Hepatocyte (in vitro differentiated cells): ENCODE measurements around the gene ETDC. TPM values are rescaled to one million over a fixed set of nuclear protein-coding genes. Genes with fewer than 3 reads are reported as not detected.
"Not testable (repeated sequence)": the region's sequence is repeated elsewhere in the genome, so short reads cannot be mapped to it uniquely, and the experiment has no call there.

Source experiments
- DNase-seq: peaks from one replicate; pipeline ENCODE4 v3.0.0-alpha.2; 2016; ENCODE audit warnings: low spot score
- H2AFZ ChIP-seq: fragments of 200-600 bp; sonication (generic); 2 replicates; pipeline ENCODE4 v1.6.0; 2016; ENCODE audit warnings: antibody characterized with exemption, mild to moderate bottlenecking
- H3K27ac ChIP-seq: fragments of 200-600 bp; sonication (generic); 2 replicates; pipeline ENCODE4 v1.5.1; 2016; ENCODE audit warnings: mild to moderate bottlenecking
- H3K27me3 ChIP-seq: fragments of 200-600 bp; sonication (generic); 2 replicates; pipeline ENCODE4 v1.6.1; 2016
- H3K36me3 ChIP-seq: fragments of 200-600 bp; sonication (generic); replicated peaks from 2 replicates; pipeline ENCODE4 v1.5.1; 2016; ENCODE audit warnings: low read depth; ENCODE audit not compliant: insufficient read depth
- H3K4me1 ChIP-seq: fragments of 200-600 bp; sonication (generic); 2 replicates; pipeline ENCODE4 v1.5.1; 2016; ENCODE audit warnings: mild to moderate bottlenecking, moderate library complexity; ENCODE audit not compliant: insufficient read depth
- H3K4me2 ChIP-seq: fragments of 200-600 bp; sonication (generic); 2 replicates; pipeline ENCODE4 v1.6.0; 2016
- H3K4me3 ChIP-seq: fragments of 200-600 bp; sonication (generic); 2 replicates; pipeline ENCODE4 v1.5.1; 2016; ENCODE audit warnings: mild to moderate bottlenecking
- H3K79me2 ChIP-seq: fragments of 200-600 bp; sonication (generic); 2 replicates; pipeline ENCODE4 v1.6.0; 2017; ENCODE audit warnings: mild to moderate bottlenecking
- H3K9me2 ChIP-seq: fragments of 200-600 bp; sonication (generic); replicated peaks from 2 replicates; pipeline ENCODE4 v1.6.0; 2017; ENCODE audit warnings: mild to moderate bottlenecking; ENCODE audit not compliant: insufficient read depth
- H3K9me3 ChIP-seq: fragments of 200-600 bp; sonication (generic); 2 replicates; pipeline ENCODE4 v1.5.1; 2016; ENCODE audit warnings: low read depth, mild to moderate bottlenecking
- H4K20me1 ChIP-seq: fragments of 200-600 bp; sonication (generic); 2 replicates; pipeline ENCODE4 v1.6.0; 2016; ENCODE audit warnings: mild to moderate bottlenecking; ENCODE audit not compliant: insufficient read depth, poor library complexity, severe bottlenecking
- EZH2 ChIP-seq: fragments of 200-600 bp; sonication (generic); IDR thresholded peaks from 2 replicates; pipeline ENCODE4 v1.6.1; 2016; ENCODE audit warnings: antibody characterized with exemption, mild to moderate bottlenecking, borderline replicate concordance
- EZH2phosphoT487 ChIP-seq: fragments of 200-600 bp; sonication (generic); IDR thresholded peaks from one replicate; pipeline ENCODE4 v1.6.1; 2018; ENCODE audit warnings: antibody characterized with exemption, mild to moderate bottlenecking, low read depth, moderate library complexity; ENCODE audit not compliant: unreplicated experiment, severe bottlenecking
- WGBS: methylation state at CpG from one replicate; pipeline ENCODE4 v1.1.6; 2016; ENCODE audit warnings: low lambda C conversion rate; ENCODE audit errors: missing lambda C conversion rate; 5-methylcytosine and 5-hydroxymethylcytosine counted together
- polyA plus RNA-seq: library from polyadenylated mRNA; unstranded; fragments of >200 nt; fragmentation: Nextera tagmentation; extraction: Ambion mirVana; gene quantifications from 2 replicates; pipeline ENCODE4 v1.2.1, GENCODE V29; 2016
- total RNA-seq: library from RNA; depleted of rRNA; stranded (reverse); fragments of >200 nt; gene quantifications from 2 replicates; pipeline ENCODE4 v1.2.3, GENCODE V29; 2014
- TF ChIP-seq, protein P1 (sequence below): fragments of 200-600 bp; sonication (generic); IDR thresholded peaks from 2 replicates; pipeline ENCODE4 v1.5.1; 2016; ENCODE audit warnings: antibody characterized with exemption, mild to moderate bottlenecking; ENCODE audit not compliant: poor library complexity

The ETDC gene
- total RNA-seq (not detected in 2 replicates), polyA plus RNA-seq (not detected in 2 replicates)

DNA sequence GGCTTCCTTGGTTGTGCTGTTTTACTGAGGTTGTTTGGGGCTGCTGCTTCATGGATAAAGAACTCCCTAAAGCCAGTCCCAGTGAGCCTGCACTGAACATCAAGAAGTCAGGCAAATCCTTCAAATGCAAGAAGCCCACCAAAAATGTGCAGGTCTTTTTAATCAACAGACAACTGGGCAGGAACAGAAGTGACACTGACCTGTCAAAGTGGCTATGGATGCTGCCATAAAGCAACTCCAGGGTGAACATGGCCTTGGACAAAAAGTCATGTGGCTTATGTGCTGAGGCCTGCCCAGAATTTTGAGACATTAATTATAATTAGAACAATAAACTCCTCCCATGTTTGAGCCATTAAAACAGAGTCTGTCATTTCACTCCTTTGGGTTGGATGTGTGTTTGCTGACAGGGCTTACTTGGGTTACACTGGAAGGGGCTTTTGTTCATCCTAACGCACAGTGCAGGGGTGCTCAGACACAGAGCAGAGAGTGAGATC is at the start of gene ETDC:
Gene ETDC, plus strand, starts transcription at position 51 of the 494 bp plus-strand sequence. Its CDS starts 0 bp downstream, at position 51.
- 65% methylated on average over 1 of the region's 1 CpG for WGBS
- Histone ChIP-seq H3K27ac (no peak within 1 kb of the TSS), H2AFZ (no peak within 1 kb of the TSS), H3K27me3 (no peaks in the 10 kb centered on the region), H3K36me3 (no peaks in the 10 kb centered on the region), H3K4me3 (no peak within 1 kb of the TSS), H3K9me2 (no peaks in the 10 kb centered on the region), H3K9me3 (no peaks in the 10 kb centered on the region), H4K20me1 (no peaks in the 10 kb centered on the region), H3K4me2 (no peak within 1 kb of the TSS), H3K4me1 (no peaks in the 10 kb centered on the region), H3K79me2 (no peaks in the 10 kb centered on the region)
- DNase-seq, result no peak
- TF ChIP-seq, protein P1, sequence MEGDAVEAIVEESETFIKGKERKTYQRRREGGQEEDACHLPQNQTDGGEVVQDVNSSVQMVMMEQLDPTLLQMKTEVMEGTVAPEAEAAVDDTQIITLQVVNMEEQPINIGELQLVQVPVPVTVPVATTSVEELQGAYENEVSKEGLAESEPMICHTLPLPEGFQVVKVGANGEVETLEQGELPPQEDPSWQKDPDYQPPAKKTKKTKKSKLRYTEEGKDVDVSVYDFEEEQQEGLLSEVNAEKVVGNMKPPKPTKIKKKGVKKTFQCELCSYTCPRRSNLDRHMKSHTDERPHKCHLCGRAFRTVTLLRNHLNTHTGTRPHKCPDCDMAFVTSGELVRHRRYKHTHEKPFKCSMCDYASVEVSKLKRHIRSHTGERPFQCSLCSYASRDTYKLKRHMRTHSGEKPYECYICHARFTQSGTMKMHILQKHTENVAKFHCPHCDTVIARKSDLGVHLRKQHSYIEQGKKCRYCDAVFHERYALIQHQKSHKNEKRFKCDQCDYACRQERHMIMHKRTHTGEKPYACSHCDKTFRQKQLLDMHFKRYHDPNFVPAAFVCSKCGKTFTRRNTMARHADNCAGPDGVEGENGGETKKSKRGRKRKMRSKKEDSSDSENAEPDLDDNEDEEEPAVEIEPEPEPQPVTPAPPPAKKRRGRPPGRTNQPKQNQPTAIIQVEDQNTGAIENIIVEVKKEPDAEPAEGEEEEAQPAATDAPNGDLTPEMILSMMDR, result no peak
- TF ChIP-seq EZH2phosphoT487 (no peak), EZH2 (no peak)

DNA sequence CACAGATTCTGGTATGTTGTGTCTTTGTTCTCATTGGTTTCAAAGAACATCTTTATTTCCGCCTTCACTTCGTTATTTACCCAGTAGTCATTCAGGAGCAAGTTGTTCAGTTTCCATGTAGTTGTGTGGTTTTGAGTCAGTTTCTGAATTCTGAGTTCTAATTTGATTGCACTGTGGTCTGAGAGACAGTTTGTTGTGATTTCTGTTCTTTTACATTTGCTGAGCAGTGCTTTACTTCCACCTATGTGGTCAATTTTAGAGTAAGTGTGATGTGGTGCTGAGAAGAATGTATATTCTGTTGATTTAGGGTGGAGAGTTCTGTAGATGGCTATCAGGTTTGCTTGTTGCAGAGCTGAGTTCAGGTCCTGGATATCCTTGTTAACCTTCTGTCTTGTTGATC is 48.3 kb upstream of the ETDC start:
- H2AFZ ChIP-seq, H3K4me1 ChIP-seq, H3K9me3 ChIP-seq, H4K20me1 ChIP-seq, H3K9me2 ChIP-seq, H3K36me3 ChIP-seq, H3K79me2 ChIP-seq, DNase-seq, H3K27me3 ChIP-seq, H3K27ac ChIP-seq, H3K4me3 ChIP-seq, H3K4me2 ChIP-seq: not testable (repeated sequence)
- 88% methylated on average over 2 of the region's 2 CpGs for WGBS

DNA sequence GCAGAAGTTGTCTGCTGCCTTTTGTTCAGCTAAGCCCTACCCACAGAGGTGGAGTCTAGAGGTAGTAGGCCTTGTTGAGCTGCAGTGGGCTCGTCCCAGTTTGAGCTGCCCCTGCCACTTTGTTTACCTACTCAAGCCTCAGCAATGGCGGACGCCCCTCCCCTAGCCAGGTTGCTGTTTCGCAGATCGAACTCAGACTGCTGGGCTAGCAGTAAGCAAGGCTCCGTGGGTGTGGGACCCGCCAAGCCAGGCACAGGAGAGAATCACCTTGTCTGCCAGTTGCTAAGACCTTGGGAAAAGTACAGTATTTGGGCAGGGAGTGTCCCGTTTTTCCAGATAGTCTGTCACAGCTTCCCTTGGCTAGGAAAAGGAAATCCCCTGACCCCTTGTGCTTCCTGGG is 45.9 kb upstream of the ETDC start:
- H3K9me2 ChIP-seq, H3K79me2 ChIP-seq, H3K4me1 ChIP-seq, H3K9me3 ChIP-seq, H3K4me3 ChIP-seq, H3K36me3 ChIP-seq, DNase-seq, H2AFZ ChIP-seq, H3K27me3 ChIP-seq, H4K20me1 ChIP-seq, H3K27ac ChIP-seq, H3K4me2 ChIP-seq: not testable (repeated sequence)
- 83% methylated on average over 8 of the region's 8 CpGs for WGBS

DNA sequence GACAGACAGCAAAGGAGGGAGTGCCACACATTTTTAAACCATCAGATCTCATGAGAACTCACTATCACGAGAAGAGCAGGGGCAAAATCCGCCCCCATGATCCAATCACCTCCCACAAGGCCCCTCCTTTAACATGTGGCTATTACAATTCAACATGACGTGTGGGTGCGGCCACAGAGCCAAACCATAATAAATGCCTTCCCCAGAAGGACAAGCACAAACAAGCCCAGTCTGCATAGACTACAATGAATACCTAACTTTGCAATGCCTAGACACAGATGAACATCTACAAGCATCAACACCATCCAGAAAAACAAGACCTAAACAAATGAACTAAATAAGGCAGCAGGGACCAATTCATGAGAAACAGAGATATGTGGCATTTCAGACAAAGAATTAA is 45.1 kb upstream of the ETDC start:
- no peaks in the 10 kb centered on the region for H3K9me2 ChIP-seq
- WGBS, result 72% methylated on average over 4 of the region's 4 CpGs

More for the DNA sequence above, 45.1 kb upstream of the ETDC start:
- no peaks in the 10 kb centered on the region for H3K27me3 ChIP-seq
- H3K4me2 ChIP-seq, result no peak overlapping the region
- no peak overlapping the region for H2AFZ ChIP-seq
- DNase-seq, result no peak
- no peaks in the 10 kb centered on the region for H3K79me2 ChIP-seq
- no peaks in the 10 kb centered on the region for H3K4me1 ChIP-seq
- H3K4me3 ChIP-seq, result no peak overlapping the region
- TF ChIP-seq, protein P1, result no peak
- H3K27ac ChIP-seq, result no peak overlapping the region
- H3K9me3 ChIP-seq, result no peaks in the 10 kb centered on the region
- no peaks in the 10 kb centered on the region for H3K36me3 ChIP-seq
- H4K20me1 ChIP-seq, result no peaks in the 10 kb centered on the region
